CD14-positive monocyte (primary cell): Measurements from ENCODE around the gene CRYGS. TPM values are rescaled to one million over a fixed set of nuclear protein-coding genes. Genes with fewer than 3 reads are reported as not detected.

Experiments used
- DNase-seq, 3 donors: peaks; one replicate each; pipeline ENCODE4 v3.0.0-alpha.2; 2011 to 2022
- H2AFZ ChIP-seq: 2 replicates; pipeline ENCODE4 v1.6.0; 2012; ENCODE audit warnings: mild to moderate bottlenecking, low read depth, low read length, inconsistent platforms; ENCODE audit not compliant: insufficient read depth, poor library complexity, severe bottlenecking
- H3K27ac ChIP-seq, 2 donors: 1 replicate in 1 of 2; 2 replicates in 1 of 2; pipeline ENCODE4 v1.5.1; 2012 to 2013; ENCODE audit warnings: low read length in 2 of 2, control low read depth in 1 of 2, inconsistent platforms in 1 of 2, low read depth in 1 of 2, mild to moderate bottlenecking in 1 of 2
- H3K27me3 ChIP-seq, 2 donors: one replicate each; pipeline versions ENCODE4 v1.6.0 to v1.6.1; 2011 to 2013; ENCODE audit warnings: low read length in 2 of 2; ENCODE audit not compliant: control insufficient read depth in 2 of 2, insufficient read depth in 2 of 2
- H3K36me3 ChIP-seq, 2 donors: replicated peaks in 1 of 2; 1 replicate in 1 of 2; 2 replicates in 1 of 2; pipeline versions ENCODE4 v1.5.1 to v1.6.1; 2012 to 2013; ENCODE audit warnings: low read length in 2 of 2, control low read depth in 1 of 2, inconsistent platforms in 1 of 2, mild to moderate bottlenecking in 1 of 2; ENCODE audit not compliant: insufficient read depth in 2 of 2, control insufficient read depth in 1 of 2
- H3K4me1 ChIP-seq, 2 donors: 1 replicate in 1 of 2; 2 replicates in 1 of 2; pipeline versions ENCODE4 v1.5.1 to v1.6.1; 2012 to 2013; ENCODE audit warnings: low read length in 2 of 2, control low read depth in 1 of 2, inconsistent platforms in 1 of 2, mild to moderate bottlenecking in 1 of 2, moderate library complexity in 1 of 2; ENCODE audit not compliant: insufficient read depth in 2 of 2, control insufficient read depth in 1 of 2
- H3K4me2 ChIP-seq: replicated peaks from 2 replicates; pipeline ENCODE3; 2012; ENCODE audit warnings: low read length, moderate library complexity, mild to moderate bottlenecking; ENCODE audit not compliant: poor library complexity, severe bottlenecking; ENCODE audit errors: extremely low read depth
- H3K4me3 ChIP-seq, 3 experiments: fragments of 200-600 bp in 1 of 3; sonication (generic) in 1 of 3; replicated peaks in 1 of 3; 1 replicate in 2 of 3; 2 replicates in 1 of 3; pipeline ENCODE4 v1.5.1; 2011 to 2013; ENCODE audit warnings: low read length in 3 of 3, mild to moderate bottlenecking in 3 of 3, control low read depth in 2 of 3, low read depth in 2 of 3, inconsistent platforms in 1 of 3, moderate library complexity in 1 of 3
- H3K79me2 ChIP-seq: 2 replicates; pipeline ENCODE4 v1.6.0; 2012; ENCODE audit warnings: mild to moderate bottlenecking, control low read depth, inconsistent platforms, low read length, moderate library complexity; ENCODE audit not compliant: insufficient read depth
- H3K9ac ChIP-seq: 2 replicates; pipeline ENCODE4 v1.6.0; 2017; ENCODE audit warnings: low read length, mild to moderate bottlenecking; ENCODE audit not compliant: insufficient read depth, poor library complexity, severe bottlenecking
- H3K9me3 ChIP-seq, 2 donors: replicated peaks in 1 of 2; 1 replicate in 1 of 2; 2 replicates in 1 of 2; pipeline versions ENCODE4 v1.5.1 to v1.6.1; 2012 to 2013; ENCODE audit warnings: low read length in 2 of 2, control low read depth in 1 of 2; ENCODE audit not compliant: control insufficient read depth in 1 of 2, insufficient read depth in 1 of 2
- H4K20me1 ChIP-seq: 2 replicates; pipeline ENCODE4 v1.6.0; 2012; ENCODE audit warnings: mild to moderate bottlenecking, low read length, control low read depth, moderate library complexity; ENCODE audit not compliant: insufficient read depth
- H3K27ac Mint-ChIP-seq, 7 donors: one replicate each; pipeline ENCODE4 v1.8.0; 2020; ENCODE audit warnings: mild to moderate bottlenecking in 7 of 7, mixed read lengths in 7 of 7, moderate library complexity in 6 of 7, inconsistent platforms in 2 of 7
- H3K27me3 Mint-ChIP-seq, 3 donors: one replicate each; pipeline ENCODE4 v1.8.0; 2021 to 2022; ENCODE audit warnings: low read depth in 3 of 3, mild to moderate bottlenecking in 3 of 3, mixed read lengths in 3 of 3, moderate library complexity in 3 of 3, inconsistent platforms in 1 of 3
- H3K36me3 Mint-ChIP-seq, 2 donors: one replicate each; pipeline ENCODE4 v1.8.0; 2020; ENCODE audit warnings: mixed read lengths in 2 of 2, inconsistent platforms in 1 of 2, mild to moderate bottlenecking in 1 of 2
- H3K4me1 Mint-ChIP-seq: one replicate; pipeline ENCODE4 v1.8.0; 2020; ENCODE audit warnings: mild to moderate bottlenecking, mixed read lengths
- H3K4me3 Mint-ChIP-seq, 2 donors: one replicate each; pipeline ENCODE4 v1.8.0; 2020; ENCODE audit warnings: mild to moderate bottlenecking in 2 of 2, mixed read lengths in 2 of 2, moderate library complexity in 1 of 2
- H3K9me3 Mint-ChIP-seq, 7 donors: one replicate each; pipeline ENCODE4 v1.8.0; 2020 to 2022; ENCODE audit warnings: mixed read lengths in 7 of 7, mild to moderate bottlenecking in 6 of 7, moderate library complexity in 6 of 7, inconsistent platforms in 2 of 7
- CTCF ChIP-seq: fragments of 200-600 bp; IDR thresholded peaks from one replicate; pipeline ENCODE4 v1.8.0; 2022; ENCODE audit warnings: antibody characterized with exemption, mild to moderate bottlenecking
- WGBS: methylation state at CpG from one replicate; pipeline ENCODE4 v1.1.5; 2013; ENCODE audit warnings: missing lambda C conversion rate; ENCODE audit not compliant: insufficient coverage; 5-methylcytosine and 5-hydroxymethylcytosine counted together
- intact Hi-C, 2 donors: fragments of 100-400 bp; cut with micrococcal nuclease; formaldehyde crosslinking; loops; one replicate each; pipeline versions ENCODE4 v1.15.0 to v1.15.1; 2023
- polyA plus RNA-seq, 3 donors: library from polyadenylated mRNA; depleted of rRNA in 1 of 3; unstranded in 2 of 3; stranded (reverse) in 1 of 3; fragments of 300-500 nt in 2 of 3; fragments of >200 nt in 1 of 3; fragmentation: Illumina TruSeq in 2 of 3; gene quantifications; 1 replicate in 2 of 3; 2 replicates in 1 of 3; pipeline ENCODE4 v1.2.3, GENCODE V29; 2012 to 2021

Gene CRYGS
- polyA plus RNA-seq, 3 donors = 0.25 to 4.1 TPM; not detected in 1

GRCh38 chr3:186506857-186507256 lies 37.3 kb downstream of the CRYGS start:
- Histone ChIP-seq H3K4me1 (no peaks in the 10 kb centered on the region), H2AFZ (no peak overlapping the region), H3K27me3 (no peaks in the 10 kb centered on the region), H3K27ac (no peak overlapping the region), H3K9me3 (no peaks in the 10 kb centered on the region), H3K4me2 (no peak overlapping the region), H4K20me1 (no peaks in the 10 kb centered on the region), H3K36me3 (no peaks in the 10 kb centered on the region), H3K4me3 (no peak overlapping the region), H3K9ac (no peak overlapping the region), H3K79me2 (no peaks in the 10 kb centered on the region)
- WGBS = 100% methylated on average over 2 of the region's 2 CpGs
- peak overlapping the region in 1 of 7 donors; percentile 42 for H3K27ac Mint-ChIP-seq
- intact Hi-C loops = no loop called here
- DNase-seq = no peak
- H3K9me3 Mint-ChIP-seq = no peaks in the 10 kb centered on the region
- peaks cover 7% of the 10 kb centered on the region for H3K4me1 Mint-ChIP-seq
- no peak for TF ChIP-seq CTCF
- no peak overlapping the region for H3K4me3 Mint-ChIP-seq
- peaks cover 0 to 7% (median under 1%) of the 10 kb centered on the region in 3 donors for H3K27me3 Mint-ChIP-seq
- H3K36me3 Mint-ChIP-seq = no peaks in the 10 kb centered on the region

GRCh38 chr3:186506191-186506739 lies 37.9 kb downstream of the CRYGS start:
- H3K27ac Mint-ChIP-seq = no peak overlapping the region

More at GRCh38 chr3:186506191-186506739, 37.9 kb downstream of the CRYGS start:
- DNase-seq = no peak
- WGBS = 100% methylated on average over 1 of the region's 3 CpGs
- intact Hi-C loops = no loop called here
- Histone ChIP-seq H2AFZ (no peak overlapping the region), H3K27me3 (no peaks in the 10 kb centered on the region), H3K9me3 (no peaks in the 10 kb centered on the region), H4K20me1 (no peaks in the 10 kb centered on the region), H3K9ac (no peak overlapping the region), H3K4me3 (no peak overlapping the region), H3K27ac (no peak overlapping the region), H3K4me1 (no peaks in the 10 kb centered on the region), H3K79me2 (no peaks in the 10 kb centered on the region), H3K36me3 (no peaks in the 10 kb centered on the region), H3K4me2 (no peak overlapping the region)
- Mint-ChIP-seq H3K27me3 (peaks cover 0 to 7% (median 2%) of the 10 kb centered on the region in 3 donors), H3K36me3 (no peaks in the 10 kb centered on the region), H3K4me1 (peaks cover 7% of the 10 kb centered on the region), H3K9me3 (peaks cover 0 to under 1% (median 0%) of the 10 kb centered on the region in 7 donors), H3K4me3 (no peak overlapping the region)
- no peak for TF ChIP-seq CTCF
